ENCODE measurements around the gene NCMAP. TPM values are rescaled to one million over a fixed set of nuclear protein-coding genes. Genes with fewer than 3 reads are reported as not detected.

NCMAP gene
- total and polyA plus RNA-seq, 2 of the 4 experiments (the other 2 are of a cell fraction), result not detected

DNA sequence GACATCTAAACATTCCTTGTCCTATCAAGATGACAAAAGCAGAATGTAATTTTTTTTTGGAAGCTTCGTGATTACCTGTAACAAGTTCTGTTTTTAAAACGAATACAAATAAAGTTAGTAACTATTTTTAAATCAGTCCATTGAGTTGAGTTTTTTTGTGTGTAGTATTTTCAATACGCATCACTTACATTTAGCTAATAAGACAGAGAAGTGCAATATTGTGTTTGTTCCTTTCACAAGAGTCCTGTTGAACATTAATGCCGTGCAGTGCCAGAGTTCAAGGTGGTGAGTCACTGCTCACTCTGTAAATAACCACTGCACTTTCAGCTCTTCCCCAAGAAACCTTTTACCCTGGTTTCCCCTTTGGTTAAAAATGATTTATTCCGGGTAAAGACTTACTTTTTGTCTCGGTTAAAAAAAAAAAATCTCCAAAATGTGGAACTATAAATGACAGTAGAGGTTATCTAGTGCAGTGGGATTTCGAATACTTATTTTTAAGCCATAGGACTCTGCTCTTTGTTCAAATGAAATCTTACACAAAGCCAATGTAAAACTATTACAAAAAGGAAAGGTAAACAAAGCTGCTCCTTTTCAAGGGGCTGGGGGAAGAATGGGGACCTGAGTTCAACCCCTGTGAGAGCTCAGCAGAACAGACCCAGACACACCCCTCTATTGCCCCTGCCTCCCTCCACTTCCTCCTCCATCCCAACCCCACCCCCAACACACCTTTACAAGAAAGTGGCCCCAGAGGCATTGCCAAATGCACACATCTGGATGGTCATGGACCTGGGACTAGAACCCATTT, 14.8 kb upstream of the NCMAP start:
- H3K79me1 ChIP-seq (ENCODE audit: low read depth in 1 of 2, low read length in 2 of 2), result no peaks in the 10 kb centered on the region
- H3K4me1 ChIP-seq (ENCODE audit: control insufficient read depth, insufficient read depth, low read length), result peaks cover 3% of the 10 kb centered on the region; the same call in 1 of the 2 replicates
- H3K36me3 ChIP-seq (ENCODE audit: control insufficient read depth, insufficient read depth, low read length), result no peaks in the 10 kb centered on the region
- ATAC-seq (ENCODE audit: low read depth) (peak; percentile 96), DNase-seq (peak; percentile 78)
- H2AFZ ChIP-seq (replicated peaks; ENCODE audit: low read length, poor library complexity), result no peak overlapping the region
- peak overlapping the region; percentile 20; the same call in 1 of the 2 replicates for H3K4me2 ChIP-seq (ENCODE audit: low read depth, low read length)
- H3K14ac ChIP-seq (replicated peaks; ENCODE audit: low read depth, low read length), result no peak overlapping the region
- no TSS peak for BruUV-seq (replicated peaks)
- H4K91ac ChIP-seq (ENCODE audit: insufficient read depth, low read depth, low read length), result peak overlapping the region; percentile 12; the same call in 1 of the 2 replicates
- peak overlapping the region; percentile 5; the same call in 1 of the 2 replicates for H2BK20ac ChIP-seq (ENCODE audit: low read depth, low read length)
- no peaks in the 10 kb centered on the region for H4K20me1 ChIP-seq (ENCODE audit: insufficient read depth, low read length)
- in situ Hi-C loops (cut with MboI; ENCODE audit: low sequenced_read_pairs) (no loop called here), dilution Hi-C loops (cut with HindIII; ENCODE audit: low sequenced_read_pairs, unreplicated experiment) (no loop called here), intact Hi-C loops (cut with micrococcal nuclease) (loop anchor here (5.0 kb wide), 1 partner anchor 96 kb away; no protein-coding TSS in a partner anchor)
- H2AK5ac ChIP-seq (ENCODE audit: low read depth, low read length), result 0 out of 2 replicates have a peak overlapping the region, but pooled peaks have one; percentile 42
- H2BK5ac ChIP-seq (ENCODE audit: low read depth, low read length, poor library complexity, severe bottlenecking), result no peak overlapping the region
- H2BK15ac ChIP-seq (ENCODE audit: low read depth, low read length), result no peak overlapping the region
- POLR2A ChIA-PET (ENCODE audit: unreplicated experiment), result interaction anchor here (0.6 kb wide), 1 partner anchor 11 kb away, joined by 6 read pairs; no protein-coding TSS in a partner anchor
- H3K56ac ChIP-seq (ENCODE audit: extremely low read depth, insufficient read depth, low read length), result no peak overlapping the region
- H4K5ac ChIP-seq (ENCODE audit: low read depth, low read length), result no peak overlapping the region
- no peak overlapping the region for H2AK9ac ChIP-seq (replicated peaks; ENCODE audit: low read depth, low read length, poor library complexity)
- no peak overlapping the region for H3K9ac ChIP-seq (ENCODE audit: low read depth, low read length)
- H3K27me3 ChIP-seq (ENCODE audit: control insufficient read depth, insufficient read depth, low read length), result no peaks in the 10 kb centered on the region
- H3K18ac ChIP-seq (ENCODE audit: low read depth, low read length), result no peak overlapping the region
- H3K27ac ChIP-seq (ENCODE audit: insufficient read depth, low read length), result no peak overlapping the region
- peak overlapping the region; percentile 19; the same call in 1 of the 2 replicates for H3K4ac ChIP-seq (ENCODE audit: low read depth, low read length)
- peaks cover 5% of the 10 kb centered on the region for H3K9me1 ChIP-seq (ENCODE audit: insufficient read depth, low read length)
- no peak overlapping the region for H4K8ac ChIP-seq (ENCODE audit: low read depth in 2 of 2, low read length in 2 of 2)
- no peak overlapping the region for H3K4me3 ChIP-seq (ENCODE audit: insufficient read depth, low read depth, low read length)
- H3K23ac ChIP-seq (ENCODE audit: low read depth, low read length), result no peak overlapping the region
- H3K9me3 ChIP-seq (ENCODE audit: control insufficient read depth, insufficient read depth, low read length), result no peaks in the 10 kb centered on the region
- no CpG with 5 or more reads among the region's 7 CpGs for WGBS, 2 experiments (ENCODE audit: extremely low coverage in 2 of 2, insufficient read length in 1 of 2)
- CTCF ChIA-PET, result interaction anchor here (0.6 to 2.2 kb wide), 7 partner anchors 14 to 342 kb away, joined by 3 to 7 read pairs (median 5); no protein-coding TSS in a partner anchor
- 0 out of 2 replicates have a peak overlapping the region, but pooled peaks have one; percentile 9 for H2BK120ac ChIP-seq (ENCODE audit: low read depth, low read length)
- TF ChIP-seq BHLHE40 (IDR thresholded peaks at IDR 0.05; ENCODE audit: low read depth, low read length) (peak; percentile 25; the same call in 1 of the 2 replicates), RFX5 (IDR thresholded peaks at IDR 0.05; ENCODE audit: low read depth, low read length) (no peak), RCOR1 (IDR thresholded peaks at IDR 0.05; ENCODE audit: insufficient replicate concordance, low read length) (no peak), FOS (IDR thresholded peaks at IDR 0.05; ENCODE audit: low read depth, low read length) (peak; percentile 80), CHD1 (IDR thresholded peaks at IDR 0.05; ENCODE audit: low read depth, low read length) (no peak), RAD21 (IDR thresholded peaks at IDR 0.05; ENCODE audit: low read length) (no peak), MAZ (IDR thresholded peaks at IDR 0.05; ENCODE audit: borderline replicate concordance, low read depth, low read length) (no peak), MAFK (IDR thresholded peaks at IDR 0.05; ENCODE audit: low read depth, low read length) (no peak), NFE2L2 (IDR thresholded peaks at IDR 0.05; ENCODE audit: low read depth, low read length) (no peak), CEBPB (IDR thresholded peaks at IDR 0.05; ENCODE audit: low read depth, low read length) (peak; percentile 68), SMC3 (IDR thresholded peaks at IDR 0.05; ENCODE audit: low read depth, low read length) (no peak), POLR2A (IDR thresholded peaks at IDR 0.05; ENCODE audit: low read depth, low read length) (no peak)
- TF ChIP-seq, protein P1, sequence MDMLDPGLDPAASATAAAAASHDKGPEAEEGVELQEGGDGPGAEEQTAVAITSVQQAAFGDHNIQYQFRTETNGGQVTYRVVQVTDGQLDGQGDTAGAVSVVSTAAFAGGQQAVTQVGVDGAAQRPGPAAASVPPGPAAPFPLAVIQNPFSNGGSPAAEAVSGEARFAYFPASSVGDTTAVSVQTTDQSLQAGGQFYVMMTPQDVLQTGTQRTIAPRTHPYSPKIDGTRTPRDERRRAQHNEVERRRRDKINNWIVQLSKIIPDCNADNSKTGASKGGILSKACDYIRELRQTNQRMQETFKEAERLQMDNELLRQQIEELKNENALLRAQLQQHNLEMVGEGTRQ (IDR thresholded peaks at IDR 0.05; ENCODE audit: low read depth, low read length), result no peak
- TF ChIP-seq, protein P2, sequence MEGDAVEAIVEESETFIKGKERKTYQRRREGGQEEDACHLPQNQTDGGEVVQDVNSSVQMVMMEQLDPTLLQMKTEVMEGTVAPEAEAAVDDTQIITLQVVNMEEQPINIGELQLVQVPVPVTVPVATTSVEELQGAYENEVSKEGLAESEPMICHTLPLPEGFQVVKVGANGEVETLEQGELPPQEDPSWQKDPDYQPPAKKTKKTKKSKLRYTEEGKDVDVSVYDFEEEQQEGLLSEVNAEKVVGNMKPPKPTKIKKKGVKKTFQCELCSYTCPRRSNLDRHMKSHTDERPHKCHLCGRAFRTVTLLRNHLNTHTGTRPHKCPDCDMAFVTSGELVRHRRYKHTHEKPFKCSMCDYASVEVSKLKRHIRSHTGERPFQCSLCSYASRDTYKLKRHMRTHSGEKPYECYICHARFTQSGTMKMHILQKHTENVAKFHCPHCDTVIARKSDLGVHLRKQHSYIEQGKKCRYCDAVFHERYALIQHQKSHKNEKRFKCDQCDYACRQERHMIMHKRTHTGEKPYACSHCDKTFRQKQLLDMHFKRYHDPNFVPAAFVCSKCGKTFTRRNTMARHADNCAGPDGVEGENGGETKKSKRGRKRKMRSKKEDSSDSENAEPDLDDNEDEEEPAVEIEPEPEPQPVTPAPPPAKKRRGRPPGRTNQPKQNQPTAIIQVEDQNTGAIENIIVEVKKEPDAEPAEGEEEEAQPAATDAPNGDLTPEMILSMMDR (conservative IDR thresholded peaks at IDR 0.05; ENCODE audit: low read depth, low read length), result no peak
